ENCODE results near the gene KLK7. TPM values are rescaled to one million over a fixed set of nuclear protein-coding genes. Genes with fewer than 3 reads are reported as not detected.
A peak's percentile ranks its signal among the peaks of the same experiment; 100 is the strongest.

KLK7 gene
- total RNA-seq, 1 experiment from 2014 or later = 0.66 TPM

GRCh38 chr19:51018745-51019543 is 35.2 kb upstream of the KLK7 start:
- no peaks in the 10 kb centered on the region for H3K36me3 Mint-ChIP-seq
- peaks cover 22% of the 10 kb centered on the region for H3K4me1 Mint-ChIP-seq
- no peak overlapping the region for H3K27ac Mint-ChIP-seq
- peak; percentile 22 for ATAC-seq
- peaks cover 50% of the 10 kb centered on the region for H3K27me3 Mint-ChIP-seq (ENCODE audit: low read depth)
- ChIA-PET POLR2A (interaction anchor here (0.6 to 1.0 kb wide), 3 partner anchors 16 to 411 kb away, joined by 3 to 4 read pairs (median 3); partner anchors contain the start of genes KLK12 and KLK13), CTCF (interaction anchor here (0.6 to 8.5 kb wide), 11 partner anchors 17 to 349 kb away, joined by 3 to 347 read pairs (median 5); partner anchors contain the start of genes KLK13 and KLK8)
- H3K9me3 Mint-ChIP-seq = no peaks in the 10 kb centered on the region
- 0 out of 2 replicates have a peak, but pooled peaks have one; percentile 36 for TF ChIP-seq MAX (CRISPR knock-in tag; IDR thresholded peaks at IDR 0.05)
- TF ChIP-seq ZNF121 (CRISPR knock-in tag; IDR thresholded peaks at IDR 0.05) = no peak
- TF ChIP-seq FOXK1 (CRISPR knock-in tag; IDR thresholded peaks at IDR 0.05) = 0 out of 2 replicates have a peak, but pooled peaks have one; percentile 27
- peak; percentile 55 for DNase-seq (ENCODE audit: low spot score)
- peak overlapping the region; percentile 89 for H3K4me3 Mint-ChIP-seq

GRCh38 chr19:51016798-51017683 is 33.3 kb upstream of the KLK7 start:
- DNase-seq (ENCODE audit: low spot score) (peak; percentile 92), ATAC-seq (peak; percentile 62)
- Mint-ChIP-seq H3K9me3 (no peaks in the 10 kb centered on the region), H3K4me1 (peaks cover 16% of the 10 kb centered on the region), H3K27me3 (ENCODE audit: low read depth) (peaks cover 56% of the 10 kb centered on the region), H3K27ac (no peak overlapping the region), H3K36me3 (no peaks in the 10 kb centered on the region), H3K4me3 (peak overlapping the region; percentile 89)
- ChIA-PET CTCF (interaction anchor here (0.5 to 8.5 kb wide), 57 partner anchors 10 to 648 kb away, joined by 3 to 347 read pairs (median 4); partner anchors contain the start of genes KLK11, KLK13, KLK7 and KLK8), POLR2A (interaction anchor here (0.6 to 1.7 kb wide), 6 partner anchors 29 to 107 kb away, joined by 3 to 5 read pairs (median 4); partner anchors contain the start of gene KLK13)
- TF ChIP-seq ZBTB21 (CRISPR knock-in tag; IDR thresholded peaks at IDR 0.05; ENCODE audit: borderline replicate concordance) (peak; percentile 57; the same call in 1 of the 2 replicates), ESRRA (CRISPR knock-in tag; IDR thresholded peaks at IDR 0.05; ENCODE audit: borderline replicate concordance) (no peak), AFF4 (CRISPR knock-in tag; IDR thresholded peaks at IDR 0.05; ENCODE audit: borderline replicate concordance) (no peak), PRRX2 (CRISPR knock-in tag; IDR thresholded peaks at IDR 0.05) (no peak), MYBL2 (CRISPR knock-in tag; IDR thresholded peaks at IDR 0.05) (0 out of 2 replicates have a peak, but pooled peaks have one; percentile 43), ZNF281 (CRISPR knock-in tag; IDR thresholded peaks at IDR 0.05) (no peak), NR1H2 (CRISPR knock-in tag; IDR thresholded peaks at IDR 0.05) (no peak), NR3C1 (CRISPR knock-in tag; conservative IDR thresholded peaks at IDR 0.05; ENCODE audit: low read depth) (no peak), ZNF416 (CRISPR knock-in tag; IDR thresholded peaks at IDR 0.05) (no peak), PREB (CRISPR knock-in tag; IDR thresholded peaks at IDR 0.05; ENCODE audit: borderline replicate concordance) (no peak), AR (CRISPR knock-in tag; IDR thresholded peaks at IDR 0.05) (no peak), EMX1 (CRISPR knock-in tag; IDR thresholded peaks at IDR 0.05) (no peak), FOXJ3 (CRISPR knock-in tag; IDR thresholded peaks at IDR 0.05; ENCODE audit: borderline replicate concordance) (no peak), ATF3 (CRISPR knock-in tag; conservative IDR thresholded peaks at IDR 0.05) (no peak), KAT7 (CRISPR knock-in tag; IDR thresholded peaks at IDR 0.05; ENCODE audit: borderline replicate concordance) (no peak), ZNF396 (CRISPR knock-in tag; IDR thresholded peaks at IDR 0.05; ENCODE audit: borderline replicate concordance) (no peak), RORB (CRISPR knock-in tag; IDR thresholded peaks at IDR 0.05) (no peak)

Measured in WTC11 (cell line).